Activated gamma-delta T cell (primary cell): Measurements from ENCODE around the gene RNF213.
"Not testable (repeated sequence)": the region's sequence is repeated elsewhere in the genome, so short reads cannot be mapped to it uniquely, and the experiment has no call there.

Source experiments
- DNase-seq: peaks from one replicate; lab custom pipeline; 2025; lab: John Stamatoyannopoulos, UW

Gene RNF213

DNA sequence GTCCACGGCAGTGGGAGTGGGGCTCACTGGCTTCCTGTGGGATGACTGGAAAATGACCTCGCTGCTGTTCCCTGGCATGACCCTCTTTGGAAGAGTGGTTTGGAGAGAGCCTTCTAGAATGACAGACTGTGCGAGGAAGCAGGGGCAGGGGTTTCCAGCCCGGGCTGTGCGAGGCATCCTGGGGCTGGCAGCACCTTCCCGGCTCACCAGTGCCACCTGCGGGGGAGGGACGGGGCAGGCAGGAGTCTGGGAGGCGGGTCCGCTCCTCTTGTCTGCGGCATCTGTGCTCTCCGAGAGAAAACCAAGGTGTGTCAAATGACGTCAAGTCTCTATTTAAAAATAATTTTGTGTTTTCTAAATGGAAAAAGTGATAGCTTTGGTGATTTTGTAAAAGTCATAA lies 7.8 kb upstream of the RNF213 start:
- DNase-seq, result peak; percentile 59

GRCh38 chr17:80253631-80254395 lies 6.8 kb upstream of the RNF213 start:
- DNase-seq, result no peak

- DNase-seq, result no peak
Measured at GRCh38 chr17:80254396-80255251, 6.0 kb upstream of the RNF213 start.

GRCh38 chr17:80256034-80256350 lies 4.7 kb upstream of the RNF213 start:
- DNase-seq, result no peak

- DNase-seq, result no peak
Measured at GRCh38 chr17:80257716-80258213, 2.9 kb upstream of the RNF213 start.

DNA sequence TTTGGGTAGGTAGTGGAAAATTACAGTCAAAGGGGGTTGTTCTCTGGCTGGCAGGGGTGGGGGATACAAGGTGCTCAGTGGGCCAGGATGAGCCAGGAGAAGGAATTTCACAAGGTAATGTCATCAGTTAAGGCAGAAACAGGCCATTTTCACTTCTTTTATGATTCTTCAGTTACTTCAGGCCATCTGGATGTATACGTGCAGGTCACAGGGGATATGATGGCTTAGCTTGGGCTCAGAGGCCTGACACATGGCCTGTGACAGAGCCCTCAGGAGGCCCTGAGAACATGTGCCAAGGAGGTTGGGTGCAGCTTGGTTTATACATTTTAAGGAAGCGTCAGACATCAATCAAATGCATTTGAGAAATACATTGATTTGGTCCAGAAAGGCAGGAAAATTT lies 2.4 kb upstream of the RNF213 start:
- DNase-seq, result not testable (repeated sequence)

DNA sequence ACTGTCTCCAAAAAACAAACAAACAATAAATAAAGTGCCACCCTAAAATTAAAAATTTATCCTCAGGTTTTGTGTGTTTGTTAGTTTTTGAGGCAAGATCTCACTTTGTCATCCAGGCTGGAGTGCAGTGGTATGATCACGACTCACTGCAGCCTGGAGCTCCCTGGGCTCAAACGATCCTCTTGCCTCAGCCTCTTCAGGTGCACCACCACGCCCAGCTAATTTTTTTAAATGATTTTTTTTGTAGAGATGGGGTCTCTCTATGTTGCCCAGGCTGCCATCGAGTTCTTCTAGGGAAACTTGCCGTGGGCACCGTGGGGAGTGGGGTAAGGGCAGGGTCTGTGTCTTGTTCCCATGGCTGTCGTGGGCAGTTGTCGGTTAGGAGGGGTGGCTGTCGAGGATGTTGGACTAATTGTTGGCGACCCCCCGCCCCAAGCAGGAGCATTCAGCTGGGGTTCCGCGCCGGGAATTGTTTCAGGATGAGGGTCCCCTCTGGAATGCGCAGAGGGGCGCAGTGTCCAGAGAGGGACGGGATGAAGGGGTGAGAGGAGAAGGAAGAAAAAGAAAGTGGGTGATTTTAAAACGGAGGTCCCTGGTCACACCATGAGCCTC lies 1.1 kb upstream of the RNF213 start:
- DNase-seq, result no peak

- peak; percentile 76 for DNase-seq
Measured at GRCh38 chr17:80260069-80260535, 550 bp upstream of the RNF213 start.

DNA sequence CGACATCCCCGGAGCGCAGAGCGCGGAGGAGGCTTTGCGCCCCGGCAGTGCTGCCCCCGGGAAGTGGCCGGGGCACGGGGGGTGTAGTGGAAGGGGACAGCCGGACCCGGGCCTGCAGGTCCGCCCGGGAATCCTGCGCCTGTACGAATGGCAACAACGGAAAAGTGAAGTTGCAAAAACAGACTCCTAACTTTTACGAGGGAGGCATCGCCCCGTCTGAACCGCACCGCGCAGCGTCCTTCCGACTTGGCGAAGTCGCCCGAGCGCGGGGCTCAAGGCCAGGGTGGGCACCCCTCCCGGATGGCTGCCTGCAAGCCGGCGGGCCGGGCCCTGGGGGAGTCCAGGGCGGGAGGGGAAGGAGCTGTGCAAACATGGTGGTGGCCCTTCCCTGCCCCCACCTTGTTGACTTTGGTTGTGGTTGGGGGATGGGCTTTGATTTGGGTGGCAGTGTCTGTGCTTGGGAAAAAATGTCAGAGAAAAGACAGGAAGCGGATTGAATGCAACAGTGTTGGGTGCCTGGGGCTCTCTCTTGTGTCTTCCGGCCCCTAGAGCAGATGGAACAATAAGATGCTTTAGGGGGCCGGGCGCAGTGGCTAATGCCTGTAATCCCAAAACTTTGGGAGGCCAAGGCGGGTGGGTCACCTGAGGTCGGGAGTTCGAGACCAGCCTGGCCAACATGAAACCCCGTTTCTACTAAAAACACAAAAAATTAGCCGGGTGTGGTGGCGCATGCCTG lies 675 bp downstream of the RNF213 start:
- DNase-seq, result peak; percentile 36

GRCh38 chr17:80261895-80262279 lies 1.2 kb downstream of the RNF213 start:
- no peak for DNase-seq

- DNase-seq, result no peak
Measured at GRCh38 chr17:80262291-80262690, 1.6 kb downstream of the RNF213 start.

GRCh38 chr17:80262775-80263244 lies 2.2 kb downstream of the RNF213 start:
- no peak for DNase-seq

- no peak for DNase-seq
Measured at GRCh38 chr17:80263253-80264204, 2.9 kb downstream of the RNF213 start.

- peak; percentile 28 for DNase-seq
Measured at GRCh38 chr17:80264205-80265075, 3.8 kb downstream of the RNF213 start.

- no peak for DNase-seq
Measured at GRCh38 chr17:80265205-80266068, 4.8 kb downstream of the RNF213 start.

- DNase-seq, result no peak
Measured at GRCh38 chr17:80267391-80267790, 6.7 kb downstream of the RNF213 start.

DNA sequence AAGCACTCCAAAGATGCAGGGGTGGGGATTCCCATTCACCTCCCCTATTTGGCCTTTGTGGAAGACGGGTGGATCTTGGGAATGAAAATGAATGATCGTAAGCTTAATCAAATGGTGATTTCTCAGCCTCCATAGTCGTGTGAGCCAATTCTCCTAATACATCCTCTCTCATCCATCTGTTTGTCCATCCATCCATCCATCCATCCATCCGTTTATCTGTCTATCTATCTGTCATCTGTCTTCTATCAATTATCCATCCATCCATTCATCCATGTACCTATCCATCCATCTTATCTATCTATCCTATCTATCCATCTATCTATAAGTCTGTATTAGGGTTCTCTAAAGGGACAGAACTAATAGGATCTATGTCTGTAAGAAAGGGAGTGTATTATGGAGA lies 7.8 kb downstream of the RNF213 start:
- DNase-seq, result no peak

GRCh38 chr17:80269405-80269807 lies 8.8 kb downstream of the RNF213 start:
- no peak for DNase-seq

GRCh38 chr17:80270104-80270503 lies 9.5 kb downstream of the RNF213 start:
- no peak for DNase-seq
